Measurements from ENCODE around the gene SLC2A4.

Gene SLC2A4

GRCh38 chr17:7281074-7281952, at the start of gene SLC2A4:
TSS of gene SLC2A4 (plus strand) at chr17:7281718. CDS start at chr17:7281935, 217 bp downstream.
- Mint-ChIP-seq H3K27me3 (peaks cover 22% of the 10 kb centered on the region), H3K4me1 (ENCODE audit: low read depth) (peaks cover 23% of the 10 kb centered on the region), H3K27ac (peak within 1 kb of the TSS; percentile 85), H3K9me3 (no peaks in the 10 kb centered on the region), H3K36me3 (ENCODE audit: low read depth) (no peaks in the 10 kb centered on the region), H3K4me3 (peak within 1 kb of the TSS; percentile 77)

DNA sequence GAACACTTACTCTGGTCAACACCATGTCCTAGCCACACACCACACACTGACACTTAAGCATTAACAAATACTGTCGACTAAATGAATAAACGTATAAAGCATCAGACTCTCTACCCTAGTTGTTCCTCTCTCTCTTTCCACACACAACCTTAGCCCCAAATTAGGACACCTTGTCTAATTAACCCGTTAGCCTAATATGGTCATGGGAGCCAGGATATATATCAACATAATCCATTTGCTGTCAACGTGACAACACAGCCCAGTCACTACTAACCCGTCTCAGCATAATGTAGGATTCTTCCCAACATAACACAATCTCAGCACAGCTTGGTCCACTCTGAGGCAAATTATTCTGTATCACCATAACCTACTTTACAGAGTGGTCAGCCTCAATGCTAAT, 49.4 kb upstream of the SLC2A4 start:
- H3K4me1 Mint-ChIP-seq (ENCODE audit: low read depth) = peaks cover 66% of the 10 kb centered on the region
- peak overlapping the region; percentile 95 for H3K4me3 Mint-ChIP-seq
- H3K36me3 Mint-ChIP-seq (ENCODE audit: low read depth) = peaks cover 56% of the 10 kb centered on the region
- H3K9me3 Mint-ChIP-seq = no peaks in the 10 kb centered on the region
- no peaks in the 10 kb centered on the region for H3K27me3 Mint-ChIP-seq
- peak overlapping the region; percentile 28 for H3K27ac Mint-ChIP-seq

GRCh38 chr17:7233701-7234082, 47.8 kb upstream of the SLC2A4 start:
- Mint-ChIP-seq H3K9me3 (no peaks in the 10 kb centered on the region), H3K27ac (peak overlapping the region; percentile 92), H3K4me1 (ENCODE audit: low read depth) (peaks cover 61% of the 10 kb centered on the region), H3K36me3 (ENCODE audit: low read depth) (peaks cover 49% of the 10 kb centered on the region), H3K4me3 (peak overlapping the region; percentile 95), H3K27me3 (no peaks in the 10 kb centered on the region)

DNA sequence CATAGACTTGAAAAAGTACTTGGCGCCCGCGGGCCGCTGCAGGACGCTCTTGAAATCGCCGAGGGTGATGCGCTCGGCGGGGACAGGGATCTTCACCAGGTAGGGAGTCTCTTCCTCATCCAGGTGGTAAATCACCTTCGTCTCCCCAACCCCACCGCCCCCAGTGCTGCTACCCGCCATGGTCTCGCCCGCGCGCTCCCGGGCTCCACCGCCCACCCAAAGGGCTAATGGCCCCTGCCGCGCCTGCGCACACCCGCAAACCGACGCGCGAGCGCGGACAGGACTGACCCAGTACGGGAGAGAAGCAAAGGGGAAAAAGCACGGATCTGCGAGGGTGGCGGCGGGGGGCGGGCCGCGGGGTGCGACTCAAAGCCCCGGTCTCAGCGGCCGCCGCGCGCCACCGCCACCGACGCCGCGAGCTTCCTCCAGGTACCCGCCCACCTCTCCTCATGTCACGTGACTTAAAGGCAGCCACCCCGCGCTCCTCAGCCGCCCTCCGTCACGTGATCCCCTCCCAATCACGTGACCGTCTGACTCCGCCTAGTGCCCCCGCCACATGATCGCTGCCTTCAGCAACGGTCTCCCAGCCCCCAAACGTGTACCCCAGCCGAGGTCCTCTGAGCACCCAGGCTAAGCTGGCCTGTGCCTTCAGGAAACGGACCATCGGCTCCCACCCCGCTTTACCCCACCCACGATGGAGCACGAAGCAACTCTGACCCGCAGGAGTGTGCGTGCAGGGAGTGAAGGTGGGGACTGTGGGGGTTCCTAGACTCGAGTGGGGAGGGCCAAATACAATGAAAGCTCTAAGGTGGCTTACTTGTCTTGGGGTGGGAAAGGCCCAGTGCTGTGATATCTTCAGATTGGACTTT, 47.2 kb upstream of the SLC2A4 start, which contains the start of gene DVL2:
Gene DVL2, minus strand, starts transcription at position 435 of the 869 bp plus-strand sequence. Its CDS starts 255 bp downstream, at position 180.
- Mint-ChIP-seq H3K27ac (peak within 1 kb of the TSS; percentile 92), H3K4me1 (ENCODE audit: low read depth) (peaks cover 55% of the 10 kb centered on the region), H3K36me3 (ENCODE audit: low read depth) (peaks cover 43% of the 10 kb centered on the region), H3K27me3 (no peaks in the 10 kb centered on the region), H3K9me3 (no peaks in the 10 kb centered on the region), H3K4me3 (peak within 1 kb of the TSS; percentile 95)

- Mint-ChIP-seq H3K27me3 (no peaks in the 10 kb centered on the region), H3K36me3 (ENCODE audit: low read depth) (peaks cover 46% of the 10 kb centered on the region), H3K9me3 (no peaks in the 10 kb centered on the region), H3K4me1 (ENCODE audit: low read depth) (peaks cover 69% of the 10 kb centered on the region), H3K27ac (peak overlapping the region; percentile 70), H3K4me3 (peak overlapping the region; percentile 95)
These were observed 45.5 kb upstream of the SLC2A4 start for GRCh38 chr17:7235693-7236665.

GRCh38 chr17:7236808-7237207, 44.7 kb upstream of the SLC2A4 start:
- H3K27ac Mint-ChIP-seq = peak overlapping the region; percentile 84
- H3K4me1 Mint-ChIP-seq (ENCODE audit: low read depth) = peaks cover 76% of the 10 kb centered on the region
- H3K9me3 Mint-ChIP-seq = no peaks in the 10 kb centered on the region
- peaks cover 50% of the 10 kb centered on the region for H3K36me3 Mint-ChIP-seq (ENCODE audit: low read depth)
- no peaks in the 10 kb centered on the region for H3K27me3 Mint-ChIP-seq
- peak overlapping the region; percentile 94 for H3K4me3 Mint-ChIP-seq

DNA sequence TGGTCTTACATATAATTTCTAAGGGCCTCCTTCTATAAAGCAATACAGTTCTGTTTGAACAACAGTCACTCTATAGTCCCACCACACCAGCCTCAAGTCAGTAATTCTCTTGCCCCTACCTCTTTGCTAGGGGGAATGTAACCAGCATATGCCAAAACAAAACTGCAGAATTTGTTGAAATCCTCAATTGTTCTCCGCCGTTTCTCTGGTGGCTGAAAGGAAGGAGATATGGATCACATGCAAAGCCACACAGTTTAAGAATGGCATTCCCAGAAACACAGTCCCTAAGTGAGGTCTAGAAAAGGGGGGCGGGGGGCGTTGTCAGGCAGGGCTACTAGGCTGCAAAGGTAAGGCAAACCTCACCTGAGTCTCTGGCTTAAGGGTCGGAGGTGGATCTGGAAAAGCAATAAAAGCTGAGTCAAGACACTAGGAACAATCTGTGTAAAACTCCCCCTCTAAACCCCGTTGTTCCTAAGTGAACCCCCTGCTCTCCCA, 44.2 kb upstream of the SLC2A4 start:
- Mint-ChIP-seq H3K27me3 (no peaks in the 10 kb centered on the region), H3K9me3 (no peaks in the 10 kb centered on the region), H3K4me3 (peak overlapping the region; percentile 94), H3K27ac (peak overlapping the region; percentile 84), H3K4me1 (ENCODE audit: low read depth) (peaks cover 76% of the 10 kb centered on the region), H3K36me3 (ENCODE audit: low read depth) (peaks cover 45% of the 10 kb centered on the region)

GRCh38 chr17:7237761-7238419, 43.6 kb upstream of the SLC2A4 start:
- Mint-ChIP-seq H3K36me3 (ENCODE audit: low read depth) (peaks cover 47% of the 10 kb centered on the region), H3K9me3 (no peaks in the 10 kb centered on the region), H3K4me3 (peak overlapping the region; percentile 94), H3K27ac (peak overlapping the region; percentile 84), H3K27me3 (no peaks in the 10 kb centered on the region), H3K4me1 (ENCODE audit: low read depth) (peaks cover 76% of the 10 kb centered on the region)

DNA sequence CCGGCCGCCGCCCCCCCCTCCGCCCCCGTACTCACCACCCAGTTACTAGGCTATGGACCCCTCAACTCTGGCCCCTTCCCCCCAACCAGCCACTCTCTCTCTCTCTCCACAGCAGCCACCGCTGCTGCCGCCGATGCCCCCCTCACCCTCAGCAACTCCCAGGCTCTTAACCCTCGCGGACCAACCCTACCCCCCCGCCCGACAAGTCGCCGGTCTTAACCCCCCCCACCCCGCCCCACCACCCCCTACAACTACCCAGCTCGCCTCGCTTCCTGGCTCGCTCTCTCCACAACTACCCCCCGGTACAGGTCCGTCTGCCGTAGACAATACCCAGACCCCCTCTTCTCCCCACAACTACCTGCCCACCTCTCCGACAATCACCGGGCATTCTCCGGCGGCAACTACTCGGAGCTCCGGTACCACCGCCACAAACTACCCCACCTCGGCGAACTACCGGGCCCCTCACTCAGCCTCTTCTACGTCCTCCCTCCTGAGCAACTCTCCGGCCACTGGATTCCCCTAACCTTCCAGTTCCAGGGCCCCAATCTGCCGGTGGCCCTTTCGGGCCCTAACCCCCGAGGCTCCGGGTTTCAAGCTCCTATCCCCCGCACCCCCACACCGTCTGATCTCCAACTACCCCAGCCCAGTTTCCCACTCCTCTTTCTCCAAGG, 43.0 kb upstream of the SLC2A4 start:
- H3K36me3 Mint-ChIP-seq (ENCODE audit: low read depth) = peaks cover 48% of the 10 kb centered on the region

GRCh38 chr17:7239091-7240027, 42.2 kb upstream of the SLC2A4 start, which contains the start of gene PHF23:
TSS of gene PHF23 (minus strand) at chr17:7239457. CDS start at chr17:7239279, 178 bp downstream.
- peaks cover 56% of the 10 kb centered on the region for H3K36me3 Mint-ChIP-seq (ENCODE audit: low read depth)
- H3K4me1 Mint-ChIP-seq (ENCODE audit: low read depth) = peaks cover 71% of the 10 kb centered on the region
- H3K4me3 Mint-ChIP-seq = peak within 1 kb of the TSS; percentile 94
- H3K27me3 Mint-ChIP-seq = no peaks in the 10 kb centered on the region
- no peaks in the 10 kb centered on the region for H3K9me3 Mint-ChIP-seq
- peak within 1 kb of the TSS; percentile 95 for H3K27ac Mint-ChIP-seq

More for the DNA sequence above, 43.0 kb upstream of the SLC2A4 start:
- H3K4me3 Mint-ChIP-seq = peak overlapping the region; percentile 94
- peak overlapping the region; percentile 95 for H3K27ac Mint-ChIP-seq
- no peaks in the 10 kb centered on the region for H3K27me3 Mint-ChIP-seq
- H3K9me3 Mint-ChIP-seq = no peaks in the 10 kb centered on the region
- peaks cover 76% of the 10 kb centered on the region for H3K4me1 Mint-ChIP-seq (ENCODE audit: low read depth)

GRCh38 chr17:7240375-7240774, 41.1 kb upstream of the SLC2A4 start:
- H3K4me1 Mint-ChIP-seq (ENCODE audit: low read depth) = peaks cover 61% of the 10 kb centered on the region
- no peaks in the 10 kb centered on the region for H3K27me3 Mint-ChIP-seq
- H3K36me3 Mint-ChIP-seq (ENCODE audit: low read depth) = peaks cover 51% of the 10 kb centered on the region
- H3K27ac Mint-ChIP-seq = peak overlapping the region; percentile 95
- no peaks in the 10 kb centered on the region for H3K9me3 Mint-ChIP-seq
- H3K4me3 Mint-ChIP-seq = peak overlapping the region; percentile 94

GRCh38 chr17:7241090-7241733, 40.3 kb upstream of the SLC2A4 start:
- peak overlapping the region; percentile 94 for H3K4me3 Mint-ChIP-seq
- no peaks in the 10 kb centered on the region for H3K9me3 Mint-ChIP-seq
- H3K27ac Mint-ChIP-seq = peak overlapping the region; percentile 89
- peaks cover 52% of the 10 kb centered on the region for H3K4me1 Mint-ChIP-seq (ENCODE audit: low read depth)
- no peaks in the 10 kb centered on the region for H3K27me3 Mint-ChIP-seq
- H3K36me3 Mint-ChIP-seq (ENCODE audit: low read depth) = peaks cover 48% of the 10 kb centered on the region
